GM19238 (cell line): Measurements from ENCODE around the gene TMEM61.

Experiments used
- DNase-seq: peaks from one replicate; pipeline ENCODE4 v3.0.0; 2011; ENCODE audit warnings: low spot score; ENCODE audit not compliant: insufficient read length

The TMEM61 gene

DNA sequence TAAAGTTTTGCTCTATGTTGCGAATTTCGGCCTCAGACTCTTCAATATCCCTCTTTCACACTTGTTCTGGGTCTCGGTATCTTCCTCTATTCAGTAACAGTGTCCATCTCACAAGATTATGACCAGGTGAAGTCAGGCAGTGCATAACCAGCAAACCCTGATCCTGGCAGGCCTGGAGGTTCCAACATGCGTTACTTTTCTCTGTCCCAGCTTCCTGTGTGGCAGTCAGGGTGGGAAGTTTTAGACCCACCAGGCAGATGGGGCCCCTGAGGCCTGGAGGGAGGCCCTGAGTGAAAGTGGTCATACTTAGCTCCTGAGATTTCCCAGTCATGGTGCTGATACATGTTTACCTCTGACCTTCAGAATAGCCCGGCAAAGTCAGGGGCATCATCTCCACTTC, 5.1 kb downstream of the TMEM61 start:
- no peak for DNase-seq

DNA sequence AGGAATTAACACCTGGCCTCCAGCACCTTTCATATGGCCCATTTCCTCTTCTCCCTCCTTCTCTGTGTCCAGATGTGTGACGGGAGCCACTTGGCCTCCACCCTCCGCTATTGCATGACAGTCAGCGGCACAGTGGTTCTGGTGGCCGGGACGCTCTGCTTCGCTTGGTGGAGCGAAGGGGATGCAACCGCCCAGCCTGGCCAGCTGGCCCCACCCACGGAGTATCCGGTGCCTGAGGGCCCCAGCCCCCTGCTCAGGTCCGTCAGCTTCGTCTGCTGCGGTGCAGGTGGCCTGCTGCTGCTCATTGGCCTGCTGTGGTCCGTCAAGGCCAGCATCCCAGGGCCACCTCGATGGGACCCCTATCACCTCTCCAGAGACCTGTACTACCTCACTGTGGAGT, 5.6 kb downstream of the TMEM61 start:
- no peak for DNase-seq

DNA sequence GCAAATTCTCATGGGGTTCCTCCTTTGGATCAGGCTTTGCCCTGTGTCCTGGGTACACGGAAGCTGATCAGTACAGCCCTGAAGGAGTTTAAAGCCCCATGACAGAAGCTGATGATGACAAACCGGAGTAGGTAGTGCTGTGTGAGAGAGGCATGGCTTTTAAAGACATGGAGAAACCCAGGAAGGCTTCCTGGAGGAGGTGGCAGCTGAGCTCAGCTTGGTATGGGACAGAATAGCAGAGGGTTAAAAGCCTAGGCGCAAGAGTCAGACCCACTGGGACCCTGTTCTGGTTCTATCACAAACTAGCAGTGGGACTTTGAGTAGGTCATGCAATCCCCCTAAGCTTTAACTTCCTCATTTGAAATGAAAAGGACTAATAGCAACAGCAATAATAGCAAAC, 6.1 kb downstream of the TMEM61 start:
- no peak for DNase-seq

DNA sequence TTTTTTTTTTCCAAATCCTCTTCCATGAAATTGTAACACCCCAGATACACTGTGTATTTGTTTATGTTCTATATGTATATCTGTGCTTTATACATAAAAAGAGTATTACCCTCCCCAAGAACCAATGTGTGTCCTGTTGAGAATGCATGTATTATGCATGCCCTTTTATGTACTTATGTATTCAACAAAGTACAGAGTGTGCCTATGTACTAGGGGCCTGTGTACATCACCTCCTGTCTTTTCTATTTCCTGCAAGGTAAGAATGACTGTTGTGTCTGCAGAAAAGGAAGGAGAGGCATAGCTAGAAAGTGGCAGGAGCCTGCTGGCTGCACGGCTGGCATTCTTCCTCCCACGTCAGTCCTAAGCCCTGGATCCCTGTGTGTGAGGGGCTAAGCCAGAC, 7.0 kb downstream of the TMEM61 start:
- no peak for DNase-seq

DNA sequence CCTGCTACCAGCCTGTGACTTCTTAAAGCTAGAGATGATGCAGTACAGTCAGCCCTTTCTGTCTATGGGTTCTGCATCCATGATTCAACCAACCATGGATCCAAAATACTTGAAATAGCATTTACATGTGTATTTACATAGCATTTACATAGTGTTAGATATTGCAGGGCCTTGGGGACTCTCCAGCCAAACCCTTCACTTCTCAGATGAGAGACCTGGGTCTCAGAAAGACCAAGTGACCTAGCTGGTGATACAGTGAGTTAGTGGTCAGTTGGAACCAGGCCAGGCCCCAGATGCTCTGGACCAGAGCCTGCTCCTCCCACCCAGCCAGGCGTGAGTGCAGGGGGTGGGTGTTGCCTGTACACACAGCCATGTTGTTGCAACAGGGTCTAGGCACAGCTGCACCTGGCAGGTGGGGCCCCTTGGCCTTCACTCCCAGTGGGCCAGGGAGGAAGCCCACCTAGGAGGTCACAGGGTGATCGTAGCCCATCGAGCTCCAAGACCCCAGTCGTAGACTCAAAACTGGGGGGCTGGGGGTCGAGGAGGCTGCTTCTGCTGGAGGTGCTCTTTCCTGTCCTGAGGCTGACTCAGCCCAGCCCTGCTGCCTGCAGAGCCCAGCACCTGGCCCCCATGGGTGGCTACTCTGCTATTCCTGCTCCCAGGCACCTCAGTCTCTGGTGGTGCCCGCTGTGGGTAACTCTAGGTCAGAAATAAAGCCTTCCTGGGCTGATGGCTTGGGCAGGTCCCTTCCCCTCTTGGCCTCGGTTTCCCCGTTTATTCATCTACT, 7.7 kb downstream of the TMEM61 start:
- no peak for DNase-seq

DNA sequence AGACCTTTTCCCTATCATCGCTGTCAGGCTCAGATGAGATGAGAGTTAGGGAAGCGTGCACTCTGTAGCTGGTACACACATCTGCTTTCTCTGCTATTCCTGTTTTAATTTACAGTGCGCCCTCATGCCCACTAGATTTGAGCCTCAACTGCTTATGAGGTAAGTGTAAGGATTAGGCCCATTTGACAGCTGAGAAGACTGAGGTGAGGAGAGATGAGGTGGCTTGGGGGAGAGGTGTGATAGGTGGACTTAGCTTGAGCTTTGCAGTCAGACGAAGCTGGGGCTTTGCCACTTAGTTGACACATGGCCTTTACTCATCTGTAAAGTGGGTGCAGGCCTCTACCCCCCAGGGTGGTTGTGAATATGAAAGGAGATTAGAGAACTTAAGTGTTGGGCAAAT, 8.5 kb downstream of the TMEM61 start:
- DNase-seq, result no peak

DNA sequence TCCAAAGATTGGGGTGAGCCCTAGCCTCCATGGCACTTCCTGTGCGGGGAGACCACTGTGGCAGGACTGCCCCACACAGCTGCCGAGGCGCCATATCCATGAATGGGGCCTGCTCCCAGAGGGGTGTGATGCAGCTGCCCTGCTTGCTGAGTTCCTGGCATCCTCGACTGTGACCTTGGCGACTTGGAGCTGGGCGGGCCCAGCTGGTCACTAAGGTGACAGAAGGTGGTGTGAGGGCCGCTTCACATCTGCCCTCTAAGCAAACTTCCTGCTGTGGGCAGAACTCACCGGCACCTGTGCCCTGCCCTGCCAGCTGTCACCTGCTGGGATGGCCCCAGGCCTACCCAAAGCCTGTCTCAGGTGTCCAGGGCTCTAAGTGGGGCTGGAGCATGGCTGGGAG, 9.0 kb downstream of the TMEM61 start:
- no peak for DNase-seq

DNA sequence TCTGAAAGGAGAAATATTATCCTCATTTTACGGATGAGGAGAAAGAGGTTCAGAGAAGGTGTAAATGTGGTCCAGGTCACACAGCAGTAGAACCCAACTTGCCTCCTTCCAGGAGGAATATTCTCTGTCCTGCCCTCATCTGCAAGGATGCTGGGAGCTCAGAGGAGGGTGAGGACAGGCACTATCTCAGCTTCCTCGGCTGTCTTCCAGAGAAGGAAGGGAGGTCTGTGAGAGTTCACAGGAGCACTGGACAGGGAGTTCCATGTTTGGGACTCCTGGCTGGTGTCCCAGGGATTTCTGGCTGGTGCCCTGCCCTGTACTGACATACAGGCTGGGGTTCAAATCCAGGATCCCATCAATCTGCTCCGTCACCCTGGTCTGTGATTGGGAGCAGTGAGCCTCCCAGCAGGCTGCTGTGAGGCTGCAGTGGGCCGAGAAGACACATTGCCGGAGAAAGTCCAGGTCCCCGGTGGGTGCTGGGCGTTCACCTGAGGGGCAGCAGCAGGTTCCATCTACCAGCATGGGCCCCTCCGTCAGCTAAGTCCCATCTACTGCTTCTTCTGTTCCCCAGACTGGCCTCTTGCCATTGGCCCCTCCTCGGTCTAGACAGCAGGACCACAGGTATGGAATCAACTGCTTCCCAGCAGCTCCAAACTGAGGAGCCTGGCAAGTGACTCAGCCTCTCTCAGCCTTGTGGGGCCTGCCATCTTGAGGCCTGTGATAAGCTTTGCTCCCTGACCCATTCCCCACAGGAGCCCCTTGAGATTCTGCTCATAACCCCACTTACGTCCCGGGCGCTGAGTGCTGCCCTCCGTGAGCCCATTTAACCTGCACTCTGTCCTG, 9.8 kb downstream of the TMEM61 start:
- no peak for DNase-seq

DNA sequence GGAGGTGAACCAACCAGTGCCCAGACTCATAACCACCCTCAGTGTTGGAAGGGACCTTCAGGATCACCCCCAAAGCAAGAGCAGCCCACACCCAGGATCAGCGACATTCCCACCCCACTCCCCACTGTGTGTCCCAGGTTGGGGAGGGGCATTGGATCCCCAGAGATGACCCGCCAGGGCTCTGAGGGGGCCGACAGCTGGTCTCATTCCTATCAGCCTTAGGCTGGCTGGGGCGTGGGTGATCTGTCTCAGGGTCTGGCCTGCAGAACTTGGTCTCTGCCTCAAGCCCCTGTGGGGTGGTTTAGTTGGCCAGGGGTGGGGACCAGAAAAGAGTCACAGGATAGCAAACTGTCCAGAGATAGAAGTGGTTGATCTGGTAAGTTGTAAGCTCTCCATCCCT, 10.5 kb downstream of the TMEM61 start:
- no peak for DNase-seq

DNA sequence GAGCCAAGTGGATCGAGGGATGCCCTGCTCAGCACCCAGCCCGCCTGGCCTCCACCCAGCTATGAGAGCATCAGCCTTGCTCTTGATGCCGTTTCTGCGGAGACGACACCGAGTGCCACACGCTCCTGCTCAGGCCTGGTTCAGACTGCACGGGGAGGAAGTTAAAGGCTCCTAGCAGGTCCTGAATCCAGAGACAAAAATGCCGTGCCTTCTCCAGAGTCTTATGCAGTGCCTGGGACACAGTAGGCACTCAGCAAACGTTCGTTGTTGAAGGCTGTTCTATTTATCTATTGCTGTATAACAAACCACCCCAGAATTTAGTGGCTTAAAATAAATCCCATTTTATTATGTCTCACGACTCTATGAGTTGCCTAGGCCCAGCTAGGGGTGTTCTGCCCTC, 11.5 kb downstream of the TMEM61 start:
- DNase-seq, result no peak

DNA sequence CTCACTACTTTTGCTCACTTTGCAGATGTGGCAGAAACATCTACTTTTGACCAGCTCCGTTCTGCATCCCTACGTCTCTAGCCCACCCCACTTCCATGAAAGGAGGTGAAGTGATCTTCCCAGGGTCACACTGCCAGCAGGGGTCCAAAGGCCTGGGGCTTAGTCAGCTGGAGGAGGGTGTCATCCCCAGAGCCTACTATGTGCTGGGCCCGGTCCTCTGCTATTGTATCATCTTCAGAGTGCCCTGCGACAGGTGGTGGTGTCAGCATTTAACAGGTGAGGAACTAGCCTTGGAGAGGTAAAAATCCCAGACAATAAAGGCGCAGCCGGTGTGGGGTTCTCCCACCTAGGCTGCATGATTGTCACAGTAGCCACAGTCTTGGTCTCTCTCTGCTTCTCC, 12.7 kb downstream of the TMEM61 start:
- no peak for DNase-seq

DNA sequence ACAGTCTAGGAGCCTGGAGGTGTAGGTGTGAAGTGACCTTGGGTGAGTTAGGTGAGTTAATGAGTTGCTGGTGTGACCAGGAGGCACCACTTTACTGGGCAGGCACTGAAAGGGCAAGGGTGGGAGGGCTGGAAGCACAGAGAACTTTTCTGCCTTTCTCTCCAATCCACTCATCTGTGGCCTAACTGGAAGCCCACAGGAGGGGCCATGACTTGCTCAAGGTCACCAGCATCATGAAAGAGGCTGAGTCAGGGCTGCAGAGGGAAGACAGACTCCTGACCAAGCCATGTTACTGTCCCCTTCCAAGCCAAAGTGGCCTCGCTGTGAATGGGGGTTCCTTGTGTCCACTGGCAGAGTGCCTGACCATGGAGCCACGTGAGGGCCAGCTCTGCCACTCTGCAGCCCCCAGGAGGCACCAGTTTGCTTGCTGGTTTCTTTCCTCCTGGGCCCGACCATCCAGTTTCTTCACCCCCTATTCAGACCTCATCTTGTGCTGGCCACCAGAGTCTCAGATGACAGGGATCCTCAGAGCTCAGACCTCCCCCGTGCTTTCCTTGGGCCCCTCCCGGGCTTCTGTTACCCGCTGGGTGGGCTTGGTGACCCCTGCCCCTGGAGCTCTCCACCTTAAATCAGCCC, 14.0 kb downstream of the TMEM61 start:
- no peak for DNase-seq

DNA sequence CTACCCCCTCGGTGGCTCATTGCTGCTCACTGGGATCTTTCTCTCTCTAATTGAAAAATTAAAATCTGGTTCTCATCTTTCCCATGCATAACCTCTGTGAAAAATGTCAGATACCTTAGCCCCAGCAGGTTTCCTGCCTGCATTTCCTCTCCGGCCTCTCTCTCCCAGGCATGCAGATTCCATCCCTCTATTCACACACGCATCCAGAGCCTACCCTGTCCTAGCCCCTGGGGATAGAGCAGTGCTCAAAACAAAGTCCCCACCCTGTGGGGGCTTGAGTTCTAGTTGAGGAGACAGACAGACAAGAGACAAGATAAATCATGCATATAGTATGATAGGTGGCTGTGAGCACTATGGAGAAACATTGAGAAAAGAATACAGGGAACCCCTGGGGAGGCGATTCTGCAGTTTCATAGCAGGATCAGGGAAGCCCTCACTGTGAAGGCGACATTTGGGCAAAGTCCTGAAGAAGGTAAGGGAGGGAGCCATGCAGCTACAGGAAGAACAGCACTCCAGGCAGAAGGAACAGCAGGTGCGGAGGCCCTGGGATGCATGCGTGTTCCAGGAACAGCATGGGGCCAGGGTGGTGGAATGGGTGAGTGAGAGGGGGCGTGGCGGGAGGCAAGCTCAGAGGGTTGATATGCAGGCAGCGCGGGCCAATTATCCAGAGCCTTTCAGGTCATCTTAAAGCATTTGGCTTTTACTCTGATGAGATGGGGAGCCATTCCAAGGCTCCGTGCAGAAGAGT, 14.8 kb downstream of the TMEM61 start:
- no peak for DNase-seq

DNA sequence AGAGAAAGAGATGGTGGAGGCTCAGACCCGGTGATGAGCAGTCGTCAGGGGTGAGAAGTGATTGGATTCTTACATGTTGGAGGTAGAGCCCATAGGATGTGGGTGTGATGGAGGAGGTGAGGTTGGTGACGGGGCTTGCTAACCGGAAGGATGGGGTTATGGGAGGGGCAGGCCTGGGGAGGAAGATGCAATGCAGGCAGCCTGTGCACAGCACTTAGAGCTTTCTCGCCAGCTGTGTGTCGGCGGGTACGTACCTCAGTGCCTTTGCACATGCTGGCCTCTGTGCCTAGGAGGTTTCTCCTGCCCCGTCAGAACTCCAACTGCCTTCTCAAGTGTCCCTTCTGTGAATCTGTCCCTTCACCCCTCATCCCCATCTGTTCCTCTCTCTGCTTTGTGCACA, 15.4 kb downstream of the TMEM61 start:
- no peak for DNase-seq

DNA sequence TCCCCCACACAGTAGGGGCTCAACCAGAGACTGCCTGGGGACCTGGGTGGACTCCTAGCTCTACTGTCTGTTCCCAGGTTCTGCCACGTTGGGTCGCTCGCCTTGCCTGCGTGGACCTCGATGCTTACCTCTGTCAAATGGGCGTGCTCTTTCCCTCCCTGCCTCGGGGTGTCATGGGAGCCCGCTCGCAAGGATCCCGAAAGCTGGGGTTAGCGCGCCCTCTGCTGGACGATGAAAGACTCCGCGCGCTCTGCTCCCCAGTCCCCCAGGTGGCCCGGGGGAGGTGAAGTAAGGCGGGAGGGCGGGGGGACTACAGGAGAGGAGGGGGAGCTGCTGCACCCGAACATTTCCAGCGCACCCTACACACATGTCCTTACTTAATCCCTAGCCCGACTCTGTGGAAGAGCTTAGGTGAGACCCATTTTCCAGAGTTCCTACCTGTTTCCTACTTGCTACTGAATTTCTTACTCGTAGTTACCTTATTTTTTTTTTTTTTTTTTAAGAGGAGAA, 16.0 kb downstream of the TMEM61 start:
- DNase-seq, result peak; percentile 93

DNA sequence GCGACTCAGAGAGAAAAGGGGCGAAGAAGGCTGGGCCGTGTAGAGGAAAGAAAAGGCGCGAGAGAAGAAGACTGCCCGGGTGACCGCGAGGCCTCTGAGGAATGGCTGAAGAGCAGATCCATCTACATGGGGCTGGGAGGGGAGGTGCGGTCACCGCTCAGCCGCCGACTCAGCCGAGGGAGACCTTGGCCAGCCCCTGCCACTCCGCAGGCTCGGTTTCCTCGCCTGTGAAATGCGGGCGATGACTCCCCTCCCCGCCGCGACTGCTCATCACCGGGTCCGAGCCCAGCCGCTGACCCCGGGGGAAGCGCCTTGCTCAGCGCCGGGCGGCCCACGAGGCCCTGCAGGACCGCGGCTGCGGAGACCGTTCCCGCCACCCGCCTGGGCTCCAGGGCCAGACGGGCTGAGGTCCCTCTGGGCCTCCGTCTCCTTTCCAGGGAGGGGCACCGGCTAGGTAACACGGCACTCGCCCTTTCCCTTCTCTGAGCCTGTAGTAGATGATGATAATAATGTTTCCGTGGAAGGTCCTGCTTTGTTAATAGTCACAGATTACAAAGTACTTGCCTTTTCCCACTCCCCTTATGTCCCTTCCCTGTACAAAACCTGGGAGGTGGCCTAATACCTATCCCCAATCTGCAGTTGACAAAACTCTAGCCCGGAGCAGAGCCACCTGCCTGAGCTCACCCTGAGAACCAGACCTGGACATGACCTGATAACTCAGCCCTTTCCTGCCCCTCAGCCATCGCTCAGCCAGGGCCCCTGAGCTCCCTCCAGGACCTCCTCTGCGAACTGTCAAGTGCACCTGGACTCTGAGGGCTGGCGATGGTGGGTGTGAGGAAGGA, 16.7 kb downstream of the TMEM61 start:
- DNase-seq, result no peak

DNA sequence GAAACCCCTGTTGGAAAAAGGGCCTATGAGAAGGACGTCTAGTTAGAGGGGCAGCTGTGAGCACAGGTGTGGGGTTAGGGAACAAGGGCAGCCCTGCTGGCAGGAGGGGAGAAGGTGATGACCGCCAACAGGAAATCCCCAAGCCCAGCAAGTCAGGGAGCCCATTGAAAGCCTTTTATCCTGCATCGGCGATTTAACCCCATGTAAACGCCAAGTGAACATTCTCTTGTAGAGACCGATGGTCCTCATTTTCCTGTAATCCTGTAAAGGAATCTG, 17.2 kb downstream of the TMEM61 start:
- DNase-seq, result no peak

DNA sequence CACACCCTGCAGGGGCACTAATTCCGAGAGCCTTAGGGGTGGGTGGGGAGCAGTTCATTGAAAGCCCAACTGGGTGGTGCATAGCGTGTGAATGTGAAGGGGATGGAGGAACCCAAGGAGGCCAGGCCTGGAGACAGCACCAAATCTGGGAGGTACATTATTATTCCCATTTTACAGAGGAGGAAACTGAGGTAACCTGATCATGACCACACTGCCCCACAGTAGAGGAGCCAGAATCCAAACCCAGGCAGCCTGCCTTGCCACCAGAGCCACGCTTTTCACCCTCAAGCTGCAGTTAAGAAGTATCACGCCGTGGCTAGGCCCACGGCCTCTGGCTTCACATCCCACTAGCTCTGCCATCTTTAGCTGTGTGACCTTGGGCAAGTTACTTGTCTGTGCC, 17.7 kb downstream of the TMEM61 start:
- no peak for DNase-seq

DNA sequence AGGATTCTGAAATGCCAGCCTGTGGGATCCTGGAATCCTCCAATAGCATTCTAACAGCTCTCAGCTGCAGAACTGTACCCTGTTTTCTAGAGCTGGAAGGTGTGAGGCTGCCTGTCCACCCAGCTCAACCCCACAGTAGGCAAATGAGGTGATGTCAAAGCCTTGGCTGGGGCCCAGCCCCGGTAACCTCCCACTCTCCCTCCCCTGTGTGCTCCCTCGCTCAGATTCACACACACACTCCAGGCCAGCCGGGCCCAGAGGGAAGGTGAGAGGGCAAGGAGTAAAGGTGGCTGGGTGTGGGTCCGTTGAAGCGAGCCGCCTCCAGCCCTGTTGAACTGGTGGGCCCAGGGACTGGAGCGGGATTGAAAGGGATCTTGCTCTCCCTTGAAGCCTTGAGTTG, 18.2 kb downstream of the TMEM61 start, which contains the start of gene BSND:
BSND (plus strand) TSS at position 257 of the 400 bp plus-strand sequence. CDS start 254 bp downstream, outside the sequence.
- DNase-seq, result no peak
